Activated T-cell treated with anti-CD3 and anti-CD28 coated beads, Interleukin-2, amount 50 U/mL, for 1 hour (primary cell): ENCODE measurements around the gene ZNF559.

Experiments used
- DNase-seq: peaks from one replicate; pipeline ENCODE4 v3.0.0-alpha.2; 2020

ZNF559 gene

GRCh38 chr19:9362905-9363304, 38.9 kb downstream of the ZNF559 start, which contains the start of gene ZNF177:
TSS of gene ZNF177 (plus strand) at chr19:9363013. CDS start at chr19:9378312, 15,299 bp downstream.
- no peak for DNase-seq

GRCh38 chr19:9370738-9371619, 47.0 kb downstream of the ZNF559 start:
- DNase-seq, result no peak

GRCh38 chr19:9381361-9381785, 57.4 kb downstream of the ZNF559 start:
- DNase-seq, result no peak
